Measurements from ENCODE around the gene CTBP2.

DNA sequence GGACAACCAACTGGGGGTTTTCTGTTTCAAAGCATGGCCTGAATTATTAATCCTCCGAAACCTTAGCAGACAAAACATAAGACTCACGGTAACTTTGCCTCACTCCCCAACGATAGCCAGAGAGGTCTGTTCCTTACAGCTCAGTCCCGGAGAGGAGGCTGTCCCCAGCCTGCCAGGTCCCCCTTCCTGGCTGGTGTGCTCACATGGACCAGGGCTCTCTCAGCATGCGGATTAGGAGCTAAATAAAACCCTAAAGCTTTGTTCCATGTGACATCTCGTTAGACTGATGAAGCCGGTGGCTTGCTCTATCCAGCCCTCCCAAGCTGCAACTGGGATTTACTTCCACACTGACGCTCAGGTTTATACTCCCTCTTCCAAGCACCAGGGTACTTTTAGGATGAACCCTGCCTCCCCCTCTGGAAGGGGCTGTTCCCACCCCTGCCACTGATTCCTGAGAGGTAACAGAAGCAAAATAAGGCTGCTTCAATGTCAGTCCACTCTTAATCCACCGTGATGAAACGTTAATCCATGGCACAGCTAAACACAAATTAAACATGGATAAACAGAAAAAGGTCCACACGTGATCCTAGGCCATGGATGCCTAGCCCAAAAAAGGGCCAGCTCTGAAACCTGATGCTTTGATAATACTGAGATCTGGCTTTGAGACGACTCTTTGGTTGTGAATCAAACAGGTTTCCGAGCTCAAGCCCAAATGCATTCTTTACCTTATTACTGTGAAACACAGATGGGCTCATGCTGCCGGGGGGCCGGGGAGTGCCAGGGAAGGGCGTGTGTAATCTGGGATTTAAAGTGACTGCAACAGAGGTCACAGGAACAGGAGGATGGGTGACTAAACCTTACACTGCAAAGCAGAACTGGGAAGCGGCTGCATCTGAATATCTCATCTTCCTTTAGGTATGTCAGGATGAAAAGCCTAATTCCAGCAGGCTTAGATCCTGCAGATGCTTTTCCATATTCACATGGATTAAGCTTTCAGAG lies 132.2 kb downstream of the CTBP2 start:
- TF ChIP-seq, protein P1, sequence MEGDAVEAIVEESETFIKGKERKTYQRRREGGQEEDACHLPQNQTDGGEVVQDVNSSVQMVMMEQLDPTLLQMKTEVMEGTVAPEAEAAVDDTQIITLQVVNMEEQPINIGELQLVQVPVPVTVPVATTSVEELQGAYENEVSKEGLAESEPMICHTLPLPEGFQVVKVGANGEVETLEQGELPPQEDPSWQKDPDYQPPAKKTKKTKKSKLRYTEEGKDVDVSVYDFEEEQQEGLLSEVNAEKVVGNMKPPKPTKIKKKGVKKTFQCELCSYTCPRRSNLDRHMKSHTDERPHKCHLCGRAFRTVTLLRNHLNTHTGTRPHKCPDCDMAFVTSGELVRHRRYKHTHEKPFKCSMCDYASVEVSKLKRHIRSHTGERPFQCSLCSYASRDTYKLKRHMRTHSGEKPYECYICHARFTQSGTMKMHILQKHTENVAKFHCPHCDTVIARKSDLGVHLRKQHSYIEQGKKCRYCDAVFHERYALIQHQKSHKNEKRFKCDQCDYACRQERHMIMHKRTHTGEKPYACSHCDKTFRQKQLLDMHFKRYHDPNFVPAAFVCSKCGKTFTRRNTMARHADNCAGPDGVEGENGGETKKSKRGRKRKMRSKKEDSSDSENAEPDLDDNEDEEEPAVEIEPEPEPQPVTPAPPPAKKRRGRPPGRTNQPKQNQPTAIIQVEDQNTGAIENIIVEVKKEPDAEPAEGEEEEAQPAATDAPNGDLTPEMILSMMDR (IDR thresholded peaks at IDR 0.05 in 8 of 11, conservative IDR thresholded peaks at IDR 0.05 in 3 of 11): no peak
- TF ChIP-seq POLR2A (IDR thresholded peaks at IDR 0.05) (no peak), POLR2AphosphoS5 (IDR thresholded peaks at IDR 0.05) (no peak)

Data from spleen (tissue), 7 donors.